ENCODE measurements around the gene EYA2.

EYA2 gene

GRCh38 chr20:47117773-47118172 lies 223.1 kb downstream of the EYA2 start:
- H3K4me1 ChIP-seq (ENCODE audit: control insufficient read depth, insufficient read depth, low read length), result peaks cover 13% of the 10 kb centered on the region
- H3K9me3 ChIP-seq (ENCODE audit: control insufficient read depth, insufficient read depth, low read length), result no peaks in the 10 kb centered on the region
- H3K9ac ChIP-seq (ENCODE audit: low read depth, low read length), result no peak overlapping the region
- no peak overlapping the region for H3K4me3 ChIP-seq (ENCODE audit: low read depth, low read length)
- H3K36me3 ChIP-seq (ENCODE audit: control insufficient read depth, insufficient read depth, low read length), result no peaks in the 10 kb centered on the region
- no peaks in the 10 kb centered on the region for H3K27me3 ChIP-seq (ENCODE audit: control insufficient read depth, insufficient read depth, low read length)

GRCh38 chr20:47118206-47118605 lies 223.6 kb downstream of the EYA2 start:
- Histone ChIP-seq H3K36me3 (ENCODE audit: control insufficient read depth, insufficient read depth, low read length) (no peaks in the 10 kb centered on the region), H3K27me3 (ENCODE audit: control insufficient read depth, insufficient read depth, low read length) (no peaks in the 10 kb centered on the region), H3K4me3 (ENCODE audit: low read depth, low read length) (no peak overlapping the region), H3K9ac (ENCODE audit: low read depth, low read length) (no peak overlapping the region), H3K9me3 (ENCODE audit: control insufficient read depth, insufficient read depth, low read length) (no peaks in the 10 kb centered on the region), H3K4me1 (ENCODE audit: control insufficient read depth, insufficient read depth, low read length) (peaks cover 13% of the 10 kb centered on the region)

GRCh38 chr20:47118641-47119040 lies 224.0 kb downstream of the EYA2 start:
- peaks cover 13% of the 10 kb centered on the region for H3K4me1 ChIP-seq (ENCODE audit: control insufficient read depth, insufficient read depth, low read length)
- H3K36me3 ChIP-seq (ENCODE audit: control insufficient read depth, insufficient read depth, low read length), result no peaks in the 10 kb centered on the region
- no peak overlapping the region for H3K9ac ChIP-seq (ENCODE audit: low read depth, low read length)
- no peaks in the 10 kb centered on the region for H3K27me3 ChIP-seq (ENCODE audit: control insufficient read depth, insufficient read depth, low read length)
- H3K9me3 ChIP-seq (ENCODE audit: control insufficient read depth, insufficient read depth, low read length), result no peaks in the 10 kb centered on the region
- no peak overlapping the region for H3K4me3 ChIP-seq (ENCODE audit: low read depth, low read length)

- Histone ChIP-seq H3K27me3 (ENCODE audit: control insufficient read depth, insufficient read depth, low read length) (no peaks in the 10 kb centered on the region), H3K9ac (ENCODE audit: low read depth, low read length) (no peak overlapping the region), H3K36me3 (ENCODE audit: control insufficient read depth, insufficient read depth, low read length) (no peaks in the 10 kb centered on the region), H3K4me3 (ENCODE audit: low read depth, low read length) (no peak overlapping the region), H3K9me3 (ENCODE audit: control insufficient read depth, insufficient read depth, low read length) (no peaks in the 10 kb centered on the region), H3K4me1 (ENCODE audit: control insufficient read depth, insufficient read depth, low read length) (peaks cover 13% of the 10 kb centered on the region)
Observed at GRCh38 chr20:47120346-47120936, 225.8 kb downstream of the EYA2 start.

- no peak overlapping the region for H3K4me3 ChIP-seq (ENCODE audit: low read depth, low read length)
- H3K27me3 ChIP-seq (ENCODE audit: control insufficient read depth, insufficient read depth, low read length), result no peaks in the 10 kb centered on the region
- no peaks in the 10 kb centered on the region for H3K9me3 ChIP-seq (ENCODE audit: control insufficient read depth, insufficient read depth, low read length)
- H3K36me3 ChIP-seq (ENCODE audit: control insufficient read depth, insufficient read depth, low read length), result no peaks in the 10 kb centered on the region
- H3K4me1 ChIP-seq (ENCODE audit: control insufficient read depth, insufficient read depth, low read length), result peaks cover 13% of the 10 kb centered on the region
- no peak overlapping the region for H3K9ac ChIP-seq (ENCODE audit: low read depth, low read length)
Observed at GRCh38 chr20:47122560-47122959, 227.9 kb downstream of the EYA2 start.

GRCh38 chr20:47124181-47124717 lies 229.6 kb downstream of the EYA2 start:
- no peaks in the 10 kb centered on the region for H3K27me3 ChIP-seq (ENCODE audit: control insufficient read depth, insufficient read depth, low read length)
- H3K9me3 ChIP-seq (ENCODE audit: control insufficient read depth, insufficient read depth, low read length), result no peaks in the 10 kb centered on the region
- no peaks in the 10 kb centered on the region for H3K4me1 ChIP-seq (ENCODE audit: control insufficient read depth, insufficient read depth, low read length)
- no peak overlapping the region for H3K4me3 ChIP-seq (ENCODE audit: low read depth, low read length)
- H3K9ac ChIP-seq (ENCODE audit: low read depth, low read length), result no peak overlapping the region
- H3K36me3 ChIP-seq (ENCODE audit: control insufficient read depth, insufficient read depth, low read length), result no peaks in the 10 kb centered on the region

- Histone ChIP-seq H3K4me3 (ENCODE audit: low read depth, low read length) (no peak overlapping the region), H3K9ac (ENCODE audit: low read depth, low read length) (no peak overlapping the region), H3K4me1 (ENCODE audit: control insufficient read depth, insufficient read depth, low read length) (no peaks in the 10 kb centered on the region), H3K27me3 (ENCODE audit: control insufficient read depth, insufficient read depth, low read length) (no peaks in the 10 kb centered on the region), H3K9me3 (ENCODE audit: control insufficient read depth, insufficient read depth, low read length) (no peaks in the 10 kb centered on the region), H3K36me3 (ENCODE audit: control insufficient read depth, insufficient read depth, low read length) (no peaks in the 10 kb centered on the region)
Observed at GRCh38 chr20:47125508-47125757, 230.8 kb downstream of the EYA2 start.

- H3K4me3 ChIP-seq (ENCODE audit: low read depth, low read length), result no peak overlapping the region
- no peaks in the 10 kb centered on the region for H3K36me3 ChIP-seq (ENCODE audit: control insufficient read depth, insufficient read depth, low read length)
- no peak overlapping the region for H3K9ac ChIP-seq (ENCODE audit: low read depth, low read length)
- no peaks in the 10 kb centered on the region for H3K4me1 ChIP-seq (ENCODE audit: control insufficient read depth, insufficient read depth, low read length)
- no peaks in the 10 kb centered on the region for H3K27me3 ChIP-seq (ENCODE audit: control insufficient read depth, insufficient read depth, low read length)
- no peaks in the 10 kb centered on the region for H3K9me3 ChIP-seq (ENCODE audit: control insufficient read depth, insufficient read depth, low read length)
Observed at GRCh38 chr20:47125758-47126591, 231.3 kb downstream of the EYA2 start.

- Histone ChIP-seq H3K27me3 (ENCODE audit: control insufficient read depth, insufficient read depth, low read length) (no peaks in the 10 kb centered on the region), H3K4me1 (ENCODE audit: control insufficient read depth, insufficient read depth, low read length) (no peaks in the 10 kb centered on the region), H3K9ac (ENCODE audit: low read depth, low read length) (no peak overlapping the region), H3K36me3 (ENCODE audit: control insufficient read depth, insufficient read depth, low read length) (no peaks in the 10 kb centered on the region), H3K9me3 (ENCODE audit: control insufficient read depth, insufficient read depth, low read length) (no peaks in the 10 kb centered on the region), H3K4me3 (ENCODE audit: low read depth, low read length) (no peak overlapping the region)
Observed at GRCh38 chr20:47126709-47127108, 232.1 kb downstream of the EYA2 start.

- Histone ChIP-seq H3K4me3 (ENCODE audit: low read depth, low read length) (no peak overlapping the region), H3K36me3 (ENCODE audit: control insufficient read depth, insufficient read depth, low read length) (no peaks in the 10 kb centered on the region), H3K4me1 (ENCODE audit: control insufficient read depth, insufficient read depth, low read length) (no peaks in the 10 kb centered on the region), H3K27me3 (ENCODE audit: control insufficient read depth, insufficient read depth, low read length) (no peaks in the 10 kb centered on the region), H3K9ac (ENCODE audit: low read depth, low read length) (no peak overlapping the region), H3K9me3 (ENCODE audit: control insufficient read depth, insufficient read depth, low read length) (no peaks in the 10 kb centered on the region)
Observed at GRCh38 chr20:47127546-47127945, 232.9 kb downstream of the EYA2 start.

GRCh38 chr20:47127999-47128398 lies 233.4 kb downstream of the EYA2 start:
- no peak overlapping the region for H3K4me3 ChIP-seq (ENCODE audit: low read depth, low read length)
- no peaks in the 10 kb centered on the region for H3K27me3 ChIP-seq (ENCODE audit: control insufficient read depth, insufficient read depth, low read length)
- H3K4me1 ChIP-seq (ENCODE audit: control insufficient read depth, insufficient read depth, low read length), result no peaks in the 10 kb centered on the region
- no peak overlapping the region for H3K9ac ChIP-seq (ENCODE audit: low read depth, low read length)
- H3K9me3 ChIP-seq (ENCODE audit: control insufficient read depth, insufficient read depth, low read length), result no peaks in the 10 kb centered on the region
- no peaks in the 10 kb centered on the region for H3K36me3 ChIP-seq (ENCODE audit: control insufficient read depth, insufficient read depth, low read length)

- Histone ChIP-seq H3K9me3 (ENCODE audit: control insufficient read depth, insufficient read depth, low read length) (no peaks in the 10 kb centered on the region), H3K27me3 (ENCODE audit: control insufficient read depth, insufficient read depth, low read length) (no peaks in the 10 kb centered on the region), H3K4me3 (ENCODE audit: low read depth, low read length) (no peak overlapping the region), H3K9ac (ENCODE audit: low read depth, low read length) (no peak overlapping the region), H3K36me3 (ENCODE audit: control insufficient read depth, insufficient read depth, low read length) (no peaks in the 10 kb centered on the region), H3K4me1 (ENCODE audit: control insufficient read depth, insufficient read depth, low read length) (no peaks in the 10 kb centered on the region)
Observed at GRCh38 chr20:47129306-47129705, 234.7 kb downstream of the EYA2 start.
